ENCODE measurements around the gene PAX7.

- TF ChIP-seq CTCF (IDR thresholded peaks at IDR 0.05; ENCODE audit: insufficient read depth, low read length, poor library complexity, severe bottlenecking) (no peak), EZH2phosphoT487 (conservative IDR thresholded peaks at IDR 0.05; ENCODE audit: low read length) (no peak)
Observed at GRCh38 chr1:18732686-18733085, 102.0 kb downstream of the PAX7 start.
